WTC11 (cell line): ENCODE data around the gene HNRNPH2.

ENCODE experiments used
- ATF1 ChIP-seq: sonication (generic); formaldehyde crosslinking; IDR thresholded peaks from 2 replicates; pipeline ENCODE4 v1.8.1; 2023; ENCODE audit warnings: mild to moderate bottlenecking, moderate library complexity, missing genetic modification reagents
- CTCF ChIP-seq: fragments of 200-600 bp; IDR thresholded peaks from 2 replicates; pipeline ENCODE4 v1.8.0; 2022; ENCODE audit warnings: antibody characterized with exemption
- E2F1 ChIP-seq: sonication (generic); formaldehyde crosslinking; IDR thresholded peaks from 2 replicates; pipeline ENCODE4 v1.8.0; 2022; ENCODE audit warnings: mild to moderate bottlenecking, missing genetic modification reagents
- ELF4 ChIP-seq: sonication (generic); formaldehyde crosslinking; IDR thresholded peaks from 2 replicates; pipeline ENCODE4 v1.8.1; 2022; ENCODE audit warnings: low read depth, mild to moderate bottlenecking, moderate library complexity, missing genetic modification reagents
- HMGA2 ChIP-seq: fragments of 250-450 bp; sonication (Bioruptor Pico); IDR thresholded peaks from 2 replicates; pipeline ENCODE4 v1.4.0; 2021; ENCODE audit warnings: mild to moderate bottlenecking, moderate library complexity
- KAT7 ChIP-seq: sonication (generic); formaldehyde crosslinking; IDR thresholded peaks from 2 replicates; pipeline ENCODE4 v1.8.1; 2023; ENCODE audit warnings: missing genetic modification reagents, mild to moderate bottlenecking, borderline replicate concordance
- MAX ChIP-seq: sonication (generic); formaldehyde crosslinking; IDR thresholded peaks from 2 replicates; pipeline ENCODE4 v1.8.0; 2022; ENCODE audit warnings: mild to moderate bottlenecking, missing genetic modification reagents
- NR1H2 ChIP-seq: sonication (generic); formaldehyde crosslinking; IDR thresholded peaks from 2 replicates; pipeline ENCODE4 v1.9.0; 2021; ENCODE audit warnings: mild to moderate bottlenecking, moderate library complexity, missing genetic modification reagents
- USF1 ChIP-seq: sonication (generic); formaldehyde crosslinking; IDR thresholded peaks from 2 replicates; pipeline ENCODE4 v1.8.0; 2022; ENCODE audit warnings: mild to moderate bottlenecking, missing genetic modification reagents
- USF2 ChIP-seq: sonication (generic); formaldehyde crosslinking; IDR thresholded peaks from 2 replicates; pipeline ENCODE4 v1.8.1; 2023; ENCODE audit warnings: mild to moderate bottlenecking, missing genetic modification reagents, moderate library complexity
- ZNF121 ChIP-seq: sonication (generic); formaldehyde crosslinking; IDR thresholded peaks from 2 replicates; pipeline ENCODE4 v1.8.0; 2023; ENCODE audit warnings: missing genetic modification reagents
- ZNF281 ChIP-seq: sonication (generic); formaldehyde crosslinking; IDR thresholded peaks from 2 replicates; pipeline ENCODE4 v1.8.0; 2023; ENCODE audit warnings: mild to moderate bottlenecking, missing genetic modification reagents
- ZNF512 ChIP-seq: sonication (generic); formaldehyde crosslinking; IDR thresholded peaks from 2 replicates; pipeline ENCODE4 v1.8.1; 2022; ENCODE audit warnings: missing genetic modification reagents, borderline replicate concordance

- no peak for TF ChIP-seq CTCF
- no peak for TF ChIP-seq MAX (CRISPR knock-in tag)
- no peak for TF ChIP-seq ELF4 (CRISPR knock-in tag)
- TF ChIP-seq ZNF281 (CRISPR knock-in tag), result no peak
- no peak for TF ChIP-seq E2F1 (CRISPR knock-in tag)
- no peak for TF ChIP-seq ATF1
- no peak for TF ChIP-seq USF1 (CRISPR knock-in tag)
- TF ChIP-seq USF2 (CRISPR knock-in tag), result no peak
- TF ChIP-seq KAT7, result no peak
- TF ChIP-seq ZNF512, result no peak
- TF ChIP-seq HMGA2 (CRISPR knock-in tag), result no peak
- no peak for TF ChIP-seq ZNF121 (CRISPR knock-in tag)
- TF ChIP-seq NR1H2, result no peak
These were observed 19.9 kb downstream of the HNRNPH2 start for GRCh38 chrX:101427954-101428353.
